Skin epidermis (tissue), 12 donors: ENCODE measurements around the gene CLSTN1.

Source experiments
- H3K27ac ChIP-seq, 21 experiments: fragments of 200-600 bp; sonication (generic) in 11 of 21; one replicate each; pipeline ENCODE4 v1.5.0; 2020; ENCODE audit warnings: mild to moderate bottlenecking in 3 of 21, inconsistent platforms in 2 of 21, moderate library complexity in 2 of 21
- H3K4me3 ChIP-seq, 7 experiments: fragments of 200-600 bp; sonication (generic) in 2 of 7; one replicate each; pipeline ENCODE4 v1.5.0; 2020; ENCODE audit warnings: inconsistent platforms in 2 of 7, mild to moderate bottlenecking in 2 of 7, moderate library complexity in 1 of 7

Gene CLSTN1

GRCh38 chr1:9835404-9835757 is 11.6 kb upstream of the CLSTN1 start:
- H3K4me3 ChIP-seq, result no peak overlapping the region
- H3K27ac ChIP-seq, result peak overlapping the region in 14 of 21 experiments; percentile 5 to 72 (median 40)

GRCh38 chr1:9833632-9834031 is 9.9 kb upstream of the CLSTN1 start:
- Histone ChIP-seq H3K4me3 (no peak overlapping the region), H3K27ac (no peak overlapping the region)

GRCh38 chr1:9827558-9828185 is 3.9 kb upstream of the CLSTN1 start:
- Histone ChIP-seq H3K4me3 (no peak overlapping the region), H3K27ac (peak overlapping the region in 1 of 21 experiments; percentile 24)

- no peak overlapping the region for H3K27ac ChIP-seq
- no peak overlapping the region for H3K4me3 ChIP-seq
These were observed 2.9 kb upstream of the CLSTN1 start for GRCh38 chr1:9826616-9827015.

- no peak overlapping the region for H3K4me3 ChIP-seq
- H3K27ac ChIP-seq, result peak overlapping the region in 8 of 21 experiments; percentile 2 to 82 (median 40)
These were observed 2.3 kb upstream of the CLSTN1 start for GRCh38 chr1:9826087-9826486.

- Histone ChIP-seq H3K4me3 (peak overlapping the region in 1 of 7 experiments; percentile 7), H3K27ac (peak overlapping the region in 12 of 21 experiments; percentile 8 to 89 (median 71))
These were observed 1.6 kb upstream of the CLSTN1 start for GRCh38 chr1:9825093-9826074.

GRCh38 chr1:9824702-9825089 is 931 bp upstream of the CLSTN1 start:
- peak overlapping the region; percentile 72 to 97 (median 88) for H3K4me3 ChIP-seq
- peak overlapping the region in 17 of 21 experiments; percentile 20 to 89 (median 69) for H3K27ac ChIP-seq

- H3K27ac ChIP-seq, result peak overlapping the region in 19 of 21 experiments; percentile 22 to 90 (median 81)
- H3K4me3 ChIP-seq, result peak overlapping the region; percentile 72 to 97 (median 88)
These were observed 147 bp downstream of the CLSTN1 start for GRCh38 chr1:9823693-9823942.

GRCh38 chr1:9822897-9823692 is 670 bp downstream of the CLSTN1 start:
- peak overlapping the region; percentile 72 to 97 (median 88) for H3K4me3 ChIP-seq
- H3K27ac ChIP-seq, result peak overlapping the region in 20 of 21 experiments; percentile 8 to 90 (median 81)

- Histone ChIP-seq H3K27ac (peak overlapping the region in 11 of 21 experiments; percentile 5 to 90 (median 81)), H3K4me3 (peak overlapping the region; percentile 72 to 97 (median 88))
These were observed 1.3 kb downstream of the CLSTN1 start for GRCh38 chr1:9822490-9822889.

GRCh38 chr1:9821710-9822109 is 2.1 kb downstream of the CLSTN1 start:
- H3K4me3 ChIP-seq, result peak overlapping the region in 3 of 7 experiments; percentile 2 to 97 (median 90)
- H3K27ac ChIP-seq, result no peak overlapping the region

GRCh38 chr1:9820521-9820920 is 3.2 kb downstream of the CLSTN1 start:
- Histone ChIP-seq H3K27ac (no peak overlapping the region), H3K4me3 (no peak overlapping the region)

GRCh38 chr1:9817734-9818133 is 6.0 kb downstream of the CLSTN1 start:
- Histone ChIP-seq H3K27ac (no peak overlapping the region), H3K4me3 (no peak overlapping the region)

- no peak overlapping the region for H3K27ac ChIP-seq
- no peak overlapping the region for H3K4me3 ChIP-seq
These were observed 7.6 kb downstream of the CLSTN1 start for GRCh38 chr1:9816199-9816598.

- H3K27ac ChIP-seq, result no peak overlapping the region
These were observed 8.6 kb downstream of the CLSTN1 start for GRCh38 chr1:9815150-9815549.

GRCh38 chr1:9814619-9815018 is 9.1 kb downstream of the CLSTN1 start:
- H3K27ac ChIP-seq, result no peak overlapping the region
- no peak overlapping the region for H3K4me3 ChIP-seq

More at GRCh38 chr1:9815150-9815549, 8.6 kb downstream of the CLSTN1 start:
- no peak overlapping the region for H3K4me3 ChIP-seq

GRCh38 chr1:9811239-9811966 is 12.4 kb downstream of the CLSTN1 start:
- Histone ChIP-seq H3K27ac (no peak overlapping the region), H3K4me3 (no peak overlapping the region)

GRCh38 chr1:9809100-9809510 is 14.7 kb downstream of the CLSTN1 start:
- Histone ChIP-seq H3K4me3 (no peak overlapping the region), H3K27ac (no peak overlapping the region)

GRCh38 chr1:9808459-9808858 is 15.3 kb downstream of the CLSTN1 start:
- Histone ChIP-seq H3K4me3 (no peak overlapping the region), H3K27ac (peak overlapping the region in 1 of 21 experiments; percentile 13)
